Measurements from ENCODE around the gene DEPDC5.
"Not testable (repeated sequence)": the region's sequence is repeated elsewhere in the genome, so short reads cannot be mapped to it uniquely, and the experiment has no call there.

The DEPDC5 gene

DNA sequence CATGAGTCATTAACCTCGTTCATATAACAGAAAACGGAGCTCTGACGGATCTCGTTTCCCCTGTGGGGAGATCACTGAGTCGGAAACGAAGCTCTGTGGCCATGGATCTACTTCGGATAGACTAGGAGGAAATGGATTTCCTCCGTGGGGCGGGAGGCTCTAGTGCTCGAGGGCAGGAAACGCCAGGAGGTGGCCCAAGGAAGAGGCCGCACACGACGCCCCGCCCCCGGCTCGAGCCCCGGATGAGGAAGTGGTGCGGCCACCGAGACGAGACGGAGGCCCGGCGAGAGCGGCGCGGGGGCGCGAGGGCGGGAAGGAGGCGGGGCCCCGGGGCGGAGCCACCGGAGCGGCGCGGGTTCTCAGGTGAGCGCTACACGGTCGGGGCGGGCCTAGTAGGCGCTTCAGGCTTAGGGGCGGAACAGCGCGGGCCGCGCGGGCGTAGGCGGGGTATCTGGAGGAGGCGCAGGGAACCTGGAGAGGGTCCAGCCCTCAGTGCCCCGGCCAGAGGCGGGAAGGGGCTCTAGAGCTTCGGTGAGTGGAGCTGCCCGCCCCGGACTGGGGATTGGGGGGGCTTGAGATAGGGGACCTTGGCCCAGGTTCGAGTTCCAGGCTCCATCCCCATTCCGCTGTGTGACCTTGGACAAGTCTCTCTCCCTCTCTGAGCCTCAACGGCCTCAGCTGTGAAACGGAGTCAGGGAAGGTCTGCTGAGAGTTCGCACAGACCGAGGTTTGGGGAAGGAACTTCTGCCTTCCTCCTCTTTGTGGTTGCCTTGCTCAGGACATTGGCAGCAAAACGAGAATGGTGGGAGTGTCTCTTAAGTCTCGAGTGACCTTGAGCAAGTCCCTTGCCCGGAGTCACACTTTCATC lies at the start of gene DEPDC5:
Gene DEPDC5, plus strand, starts transcription at position 386 of the 868 bp plus-strand sequence. CDS start 903 bp downstream, outside the sequence.
- DNase-seq (ENCODE audit: low read depth in 2 of 2): peak; percentile 92 to 93

DNA sequence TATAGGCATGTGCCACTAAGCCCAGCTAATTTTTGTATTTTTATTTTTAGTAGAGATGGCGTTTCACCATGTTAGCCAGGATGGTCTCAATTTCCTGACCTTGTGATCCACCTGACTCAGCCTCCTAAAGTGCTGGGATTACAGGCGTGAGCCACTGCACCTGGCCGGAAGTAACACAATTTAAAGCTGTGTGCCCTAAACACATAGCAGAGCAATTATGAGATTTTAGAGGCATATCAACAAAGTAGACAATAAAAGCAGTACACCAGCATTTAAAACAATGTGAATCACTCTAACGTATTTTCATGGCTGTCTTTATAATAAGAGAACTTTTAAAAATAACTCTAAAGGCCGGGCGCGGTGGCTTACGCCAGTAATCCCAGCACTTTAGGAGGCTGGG lies 46.3 kb upstream of the DEPDC5 start:
- no peak for DNase-seq (ENCODE audit: low read depth in 2 of 2)

DNA sequence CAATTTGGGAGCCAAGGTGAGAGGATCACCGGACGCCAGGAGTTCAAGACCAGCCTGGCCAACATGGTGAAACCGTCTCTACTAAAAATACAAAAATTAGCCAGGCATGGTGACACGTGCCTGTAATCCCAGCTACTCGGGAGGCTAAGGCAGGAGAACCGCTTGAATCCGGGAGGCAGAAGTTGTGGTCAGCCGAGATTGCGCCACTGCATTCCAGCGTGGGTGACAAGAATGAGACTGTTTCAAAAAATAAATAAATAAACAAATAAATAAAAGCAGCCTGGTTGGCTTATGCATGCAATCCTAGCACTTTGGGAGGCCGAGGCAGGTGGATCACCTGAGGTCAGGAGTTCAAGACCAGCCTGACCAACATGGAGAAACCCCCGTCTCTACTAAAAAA lies 42.6 kb upstream of the DEPDC5 start:
- not testable (repeated sequence) for DNase-seq (ENCODE audit: low read depth in 2 of 2)

DNA sequence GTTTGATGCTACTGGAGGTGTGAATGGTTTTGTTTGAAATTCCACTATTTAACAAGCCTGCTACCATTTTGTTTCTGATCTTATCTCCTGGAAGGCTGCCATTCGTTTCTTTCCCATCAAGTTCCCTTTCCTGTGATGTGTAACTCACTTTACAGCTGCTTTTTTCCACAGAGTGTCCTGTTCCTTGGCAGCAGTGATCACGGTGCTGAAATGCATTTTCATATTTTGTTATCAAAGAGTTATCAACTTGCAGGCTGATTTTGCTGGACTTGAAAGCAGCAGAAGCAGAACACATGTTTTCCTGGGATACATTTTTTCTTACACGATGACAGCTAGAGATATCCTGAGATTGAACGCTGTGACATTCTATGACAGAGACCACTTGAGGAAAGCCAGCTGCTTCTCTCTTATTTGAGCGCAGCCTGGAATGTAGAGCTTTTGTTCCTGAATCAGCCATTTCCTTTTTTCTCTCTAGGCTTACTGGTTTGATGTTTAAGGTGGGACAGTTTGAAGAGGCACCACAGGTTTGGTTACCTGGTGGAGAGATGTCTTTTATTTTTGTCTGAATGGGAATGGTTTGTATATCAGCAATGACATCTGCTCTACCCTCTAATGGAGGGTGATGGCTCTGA lies 38.6 kb upstream of the DEPDC5 start:
- no peak for DNase-seq (ENCODE audit: low read depth in 2 of 2)

DNA sequence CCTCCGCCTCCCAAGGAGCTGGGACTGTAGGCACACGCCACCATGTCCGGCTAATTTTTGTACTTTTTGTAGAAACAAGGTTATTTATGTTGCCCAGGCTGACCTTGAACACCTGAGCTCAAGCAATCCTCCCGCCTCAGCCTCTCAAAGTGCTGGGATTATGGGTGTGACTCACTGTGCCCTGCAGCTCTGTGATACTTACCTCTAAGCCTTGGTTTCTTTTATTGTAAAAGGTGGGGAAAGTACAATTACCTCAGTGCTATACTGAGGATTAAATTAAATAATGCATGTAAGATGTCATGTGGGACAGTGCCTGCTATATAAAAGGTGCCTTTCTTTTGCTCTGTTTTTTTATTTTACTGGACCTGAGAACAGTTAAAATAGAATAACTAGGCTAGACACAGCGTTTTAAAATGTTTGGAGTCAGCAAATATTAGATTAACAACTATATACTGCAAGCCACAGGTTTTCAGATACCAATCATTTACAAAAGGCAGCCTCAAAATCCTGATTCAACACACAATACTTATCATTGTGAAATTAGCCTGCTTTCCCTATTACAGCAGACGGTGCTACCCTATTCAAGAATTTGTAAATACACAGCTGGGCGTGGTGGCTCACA lies 33.9 kb upstream of the DEPDC5 start:
- no peak for DNase-seq (ENCODE audit: low read depth in 2 of 2)

DNA sequence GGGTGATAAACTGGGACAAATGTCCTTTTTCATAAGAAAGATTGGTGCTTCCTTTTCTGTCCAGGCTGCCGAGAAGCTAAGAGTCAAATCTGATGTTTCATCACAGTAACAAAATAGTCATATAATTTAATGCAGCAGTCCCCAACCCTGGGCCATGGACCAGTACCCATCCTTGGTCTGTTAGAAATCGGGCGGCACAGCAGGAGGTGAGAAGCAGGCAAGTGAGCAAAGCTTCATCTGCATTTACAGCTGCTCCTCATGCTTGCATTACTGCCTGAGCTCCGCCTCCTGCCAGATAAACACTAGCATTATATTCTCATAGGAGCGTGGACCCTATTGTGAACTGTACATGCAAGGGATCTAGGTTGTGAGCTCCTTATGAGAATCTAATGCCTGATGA lies 30.1 kb upstream of the DEPDC5 start:
- DNase-seq (ENCODE audit: low read depth in 2 of 2): no peak

DNA sequence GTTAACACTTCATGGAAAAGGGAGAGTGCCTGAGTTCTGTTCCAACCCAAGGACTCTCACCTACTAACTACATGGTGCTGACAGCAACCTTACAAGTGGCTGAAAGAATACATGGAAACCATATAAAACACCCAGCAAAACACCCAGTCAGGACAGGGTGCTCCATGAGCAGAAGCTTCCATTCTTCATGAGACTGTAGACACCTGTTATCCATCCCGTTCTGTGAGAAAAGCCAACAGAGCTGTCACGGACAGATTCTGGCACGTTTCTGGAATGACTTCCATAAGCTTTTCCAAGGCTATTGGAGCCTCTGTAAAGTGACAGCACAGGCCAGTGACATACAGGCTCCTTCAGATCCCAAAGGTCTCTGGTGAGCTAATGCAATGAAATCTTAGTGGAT lies 27.1 kb upstream of the DEPDC5 start:
- DNase-seq (ENCODE audit: low read depth in 2 of 2): no peak

DNA sequence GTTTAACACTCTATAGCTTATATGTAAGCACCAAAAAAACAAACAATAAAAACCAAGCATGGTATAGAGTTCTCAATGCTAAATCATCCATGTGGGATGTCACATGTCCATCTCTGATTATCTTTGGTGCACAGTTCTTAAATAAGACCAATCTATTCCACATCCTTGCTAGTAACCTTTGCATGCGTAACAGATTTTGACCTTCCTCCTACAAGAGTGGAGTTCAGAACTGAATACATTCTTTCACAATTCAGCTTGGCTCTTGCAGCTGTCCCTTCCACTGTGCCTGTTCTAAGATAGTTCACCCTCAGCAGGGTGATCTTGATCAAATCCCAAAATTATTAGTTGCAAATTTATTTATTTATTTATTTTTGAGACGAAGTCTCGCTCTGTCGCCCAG lies 25.0 kb upstream of the DEPDC5 start:
- DNase-seq (ENCODE audit: low read depth in 2 of 2): no peak

DNA sequence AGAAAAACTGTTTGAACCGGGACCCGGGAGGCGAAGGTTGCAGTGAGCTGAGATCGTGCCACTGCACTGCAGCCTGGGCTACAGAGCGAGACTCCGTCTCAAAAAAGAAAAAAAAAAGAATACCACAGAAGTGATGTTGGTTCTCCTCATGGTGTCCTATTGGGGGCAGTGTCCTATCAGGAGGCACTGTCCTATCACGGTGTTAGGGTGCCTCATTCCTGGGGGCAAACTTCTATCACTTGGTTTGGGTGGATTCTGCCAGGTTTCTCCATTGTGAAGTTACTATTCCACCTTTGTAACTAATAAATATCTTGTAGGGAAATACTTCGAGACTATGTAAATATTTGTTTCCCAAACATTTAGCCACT lies 23.5 kb upstream of the DEPDC5 start:
- DNase-seq (ENCODE audit: low read depth in 2 of 2): no peak

DNA sequence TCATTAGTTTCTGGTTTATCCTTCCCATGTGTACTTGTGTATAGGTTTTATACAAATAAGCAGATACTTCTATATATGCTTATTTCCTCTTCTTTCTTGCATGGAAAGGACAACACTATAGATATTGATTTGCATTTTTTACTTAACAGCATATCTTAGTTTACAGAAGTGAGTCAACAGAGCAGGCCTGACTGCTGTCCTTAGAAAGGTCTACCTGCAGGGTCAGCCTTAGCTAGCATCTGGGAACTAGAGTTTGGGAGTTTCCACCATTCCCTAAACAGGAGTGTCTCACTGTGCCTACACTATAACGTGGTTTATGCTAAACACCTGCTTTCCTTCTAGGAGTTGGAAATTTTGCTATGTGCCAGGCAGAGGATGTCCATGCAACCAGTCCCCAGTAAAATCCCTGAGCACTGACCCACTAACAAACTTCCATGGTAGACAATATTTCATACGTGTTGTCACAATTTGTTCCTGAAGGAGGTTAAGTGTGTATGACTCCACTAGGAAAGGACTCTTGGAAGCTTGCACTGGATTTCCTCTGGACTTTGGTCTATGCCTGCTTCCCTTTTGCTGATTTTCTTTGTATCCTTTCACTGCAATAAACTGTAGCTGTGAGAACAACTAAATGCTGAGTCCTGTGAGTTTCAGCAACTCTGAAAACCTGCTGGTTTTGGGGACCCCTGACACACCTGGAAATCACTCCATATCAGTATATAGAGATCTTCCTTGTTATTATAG lies 21.6 kb upstream of the DEPDC5 start:
- no peak for DNase-seq (ENCODE audit: low read depth in 2 of 2)

DNA sequence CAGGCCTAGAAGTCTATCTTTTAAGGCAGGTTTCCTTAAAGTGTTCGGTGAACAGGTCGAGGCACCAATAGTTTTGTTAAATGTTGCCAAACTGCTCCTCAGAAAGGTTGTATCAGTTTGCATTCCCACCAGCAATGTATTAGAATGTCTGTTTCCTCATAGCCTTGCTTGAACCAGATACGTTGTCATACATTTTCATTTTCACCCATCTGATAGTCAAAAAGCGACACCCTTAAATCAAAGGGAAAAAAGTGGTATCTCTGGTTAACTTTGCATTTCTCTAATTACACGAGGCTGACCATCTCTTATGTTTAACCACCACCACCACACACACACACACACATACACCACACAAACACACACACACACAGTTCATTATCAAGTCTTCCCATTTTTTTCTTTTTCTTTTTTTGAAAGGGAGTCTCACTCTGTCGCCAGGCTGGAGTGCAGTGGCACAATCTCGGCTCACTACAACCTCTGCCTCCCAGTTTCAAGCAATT lies 20.2 kb upstream of the DEPDC5 start:
- no peak for DNase-seq (ENCODE audit: low read depth in 2 of 2)

DNA sequence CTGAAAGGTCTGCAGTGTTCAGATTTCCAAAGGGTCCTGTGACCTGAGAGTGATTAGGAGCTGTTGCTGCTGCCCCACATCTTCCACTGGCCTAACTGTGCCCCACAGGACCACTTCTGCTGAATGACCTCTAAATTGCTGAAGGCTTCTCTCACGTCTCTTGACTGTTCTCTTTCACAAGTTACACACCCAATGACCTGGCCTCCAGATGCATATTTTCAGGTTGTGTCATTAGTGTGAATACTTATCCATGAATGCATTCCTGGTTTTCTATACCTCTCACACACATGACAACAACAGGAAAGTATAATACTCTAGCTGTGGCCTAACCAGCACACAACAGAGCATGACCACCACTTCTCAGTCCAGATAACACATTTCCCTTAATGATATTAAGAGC lies 19.3 kb upstream of the DEPDC5 start:
- no peak for DNase-seq (ENCODE audit: low read depth in 2 of 2)

DNA sequence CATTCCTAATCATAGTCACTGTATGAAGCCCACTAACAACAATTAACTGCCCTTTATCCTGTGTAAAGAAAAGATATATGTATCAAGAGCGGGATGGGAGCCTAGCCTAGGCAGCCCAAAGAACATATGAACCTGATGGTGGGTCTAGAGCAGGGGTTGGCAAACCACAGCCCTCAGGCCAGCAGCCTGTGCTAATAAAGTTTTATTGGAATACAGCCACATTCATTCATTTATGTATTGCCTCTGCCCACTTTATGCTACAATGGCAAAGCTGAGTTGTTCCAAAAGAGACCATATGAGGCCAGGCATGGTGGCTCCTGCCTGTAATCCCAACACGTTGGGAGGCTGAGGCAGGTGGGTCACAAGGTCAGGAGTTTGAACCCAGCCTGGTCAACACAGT lies 17.4 kb upstream of the DEPDC5 start:
- no peak for DNase-seq (ENCODE audit: low read depth in 2 of 2)

DNA sequence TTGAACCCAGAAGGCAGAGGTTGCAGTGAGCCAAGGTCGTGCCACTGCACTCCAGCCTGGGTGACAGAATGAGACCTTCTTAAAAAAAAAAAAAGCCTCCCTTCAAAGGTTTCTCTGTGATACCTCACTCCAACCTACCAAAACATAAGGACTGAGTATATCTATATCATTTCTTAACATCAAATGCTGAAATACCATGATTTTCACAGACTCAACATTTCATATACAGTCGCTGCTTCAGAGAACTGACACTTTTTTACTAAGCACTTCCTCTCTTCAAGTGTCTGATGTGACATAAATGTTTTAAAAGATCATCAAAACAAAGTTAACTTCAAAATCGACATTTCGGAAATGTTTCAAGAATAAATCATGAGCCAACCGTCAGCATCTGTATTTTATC lies 15.9 kb upstream of the DEPDC5 start:
- no peak for DNase-seq (ENCODE audit: low read depth in 2 of 2)

DNA sequence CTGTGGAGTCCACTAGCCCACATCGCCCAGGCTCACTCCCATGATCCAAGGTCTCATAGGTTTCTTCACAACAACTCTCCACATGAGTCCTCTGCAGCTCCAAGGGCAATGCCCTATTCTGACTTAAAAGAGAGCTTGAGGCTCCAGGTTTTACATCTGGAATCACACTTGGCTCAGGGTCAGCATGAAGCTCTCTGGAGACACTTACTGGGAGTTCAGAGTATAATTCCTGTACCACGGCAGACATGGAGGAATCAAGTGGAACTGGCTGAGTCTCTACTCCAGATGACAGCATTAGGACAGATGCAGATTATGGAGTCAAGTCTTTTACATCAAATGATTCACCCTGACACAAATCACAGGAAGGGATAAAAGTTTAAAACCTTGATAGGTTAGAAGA lies 15.3 kb upstream of the DEPDC5 start:
- DNase-seq (ENCODE audit: low read depth in 2 of 2): no peak

DNA sequence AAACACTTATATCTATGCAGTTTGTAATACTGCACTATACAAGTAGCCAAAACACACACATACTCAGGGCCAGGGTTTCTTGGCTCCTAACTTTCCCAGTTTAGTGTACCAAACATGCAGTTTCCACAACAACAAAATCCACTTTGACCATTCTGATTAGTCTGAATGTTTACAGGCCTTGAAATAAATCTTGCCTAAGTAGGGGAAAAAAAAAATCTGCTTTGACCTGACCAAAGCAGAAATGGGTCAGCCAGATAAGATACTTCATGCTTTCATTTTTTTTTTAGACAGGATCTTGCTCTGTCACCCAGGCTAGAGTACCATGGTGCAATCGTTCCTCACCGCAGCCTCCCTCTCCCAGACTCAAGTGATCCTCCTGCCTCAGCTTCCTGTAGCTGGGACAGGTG lies 14.0 kb upstream of the DEPDC5 start:
- no peak for DNase-seq (ENCODE audit: low read depth in 2 of 2)

DNA sequence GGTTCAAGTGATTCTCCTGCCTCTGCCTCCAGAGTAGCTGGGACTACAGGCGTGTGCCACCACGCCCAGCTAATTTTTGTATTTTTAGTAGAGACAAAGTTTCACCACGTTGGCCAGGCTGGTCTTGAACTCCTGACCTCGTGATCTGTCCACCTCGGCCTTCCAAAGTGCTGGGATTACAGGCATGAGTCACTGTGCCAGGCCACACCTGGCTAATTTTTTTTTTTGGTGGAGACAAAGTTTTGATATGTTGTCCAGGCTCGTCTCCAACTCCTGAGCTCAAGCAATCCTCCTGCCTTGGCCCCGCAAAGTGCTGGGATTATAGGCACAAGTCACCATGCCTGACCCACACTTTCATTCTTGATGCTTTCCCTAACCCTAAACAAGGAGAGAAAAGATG lies 13.5 kb upstream of the DEPDC5 start:
- not testable (repeated sequence) for DNase-seq (ENCODE audit: low read depth in 2 of 2)

DNA sequence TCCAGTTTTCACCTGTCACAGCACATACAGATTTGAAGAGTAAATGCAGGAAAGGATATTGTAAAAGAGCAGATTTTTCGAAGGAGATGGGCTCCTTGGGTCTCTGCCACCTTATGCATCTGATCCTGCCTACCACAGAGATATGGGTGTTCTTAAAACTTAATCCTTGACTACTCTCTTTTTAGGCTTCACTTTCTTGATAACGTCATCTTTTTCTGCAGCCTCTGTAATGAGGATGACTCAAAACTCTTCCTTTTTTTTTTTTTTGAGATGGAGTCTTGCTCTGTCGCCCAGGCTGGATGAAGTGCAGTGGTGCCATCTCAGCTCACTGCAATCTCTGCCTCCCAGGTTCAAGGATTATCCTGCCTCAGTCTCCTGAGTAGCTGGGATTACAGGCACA lies 11.7 kb upstream of the DEPDC5 start:
- no peak for DNase-seq (ENCODE audit: low read depth in 2 of 2)

DNA sequence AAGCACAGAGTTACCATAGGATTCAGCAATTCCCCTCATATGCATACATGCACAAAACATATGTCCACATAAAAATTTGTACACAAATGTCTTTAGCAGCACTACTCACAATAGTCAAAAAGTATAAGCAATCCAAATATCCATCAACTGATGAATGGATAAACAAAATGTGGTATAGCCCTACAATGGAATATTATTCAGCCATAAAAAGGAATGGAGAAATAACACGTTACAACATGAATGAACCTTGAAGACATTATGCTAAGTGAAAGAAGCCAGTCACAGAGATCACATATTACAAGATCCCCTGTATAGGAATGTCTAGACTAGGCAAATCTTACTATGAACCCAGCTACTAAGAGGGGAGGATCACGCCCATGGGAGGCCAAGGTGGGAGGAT lies 11.1 kb upstream of the DEPDC5 start:
- DNase-seq (ENCODE audit: low read depth in 2 of 2): no peak

DNA sequence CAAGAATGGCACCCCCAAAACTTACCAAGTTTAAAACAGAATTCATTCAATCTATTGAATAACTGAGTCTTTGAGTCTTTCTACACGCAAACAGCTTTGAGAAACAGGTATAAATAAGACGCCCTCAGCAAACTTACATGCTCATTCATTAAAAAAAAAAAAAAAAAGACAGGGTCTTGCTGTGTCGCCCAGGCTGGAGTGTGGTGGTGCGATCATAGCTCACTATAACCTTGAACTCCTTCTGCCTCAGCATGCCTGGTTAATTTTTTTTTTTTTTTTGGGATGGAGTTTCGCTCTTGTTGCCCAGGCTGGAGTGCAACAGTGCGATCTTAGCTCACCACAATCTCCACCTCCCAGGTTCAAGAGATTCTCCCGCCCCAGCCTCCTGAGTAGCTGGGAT lies 9.9 kb upstream of the DEPDC5 start:
- DNase-seq (ENCODE audit: low read depth in 2 of 2): no peak

DNA sequence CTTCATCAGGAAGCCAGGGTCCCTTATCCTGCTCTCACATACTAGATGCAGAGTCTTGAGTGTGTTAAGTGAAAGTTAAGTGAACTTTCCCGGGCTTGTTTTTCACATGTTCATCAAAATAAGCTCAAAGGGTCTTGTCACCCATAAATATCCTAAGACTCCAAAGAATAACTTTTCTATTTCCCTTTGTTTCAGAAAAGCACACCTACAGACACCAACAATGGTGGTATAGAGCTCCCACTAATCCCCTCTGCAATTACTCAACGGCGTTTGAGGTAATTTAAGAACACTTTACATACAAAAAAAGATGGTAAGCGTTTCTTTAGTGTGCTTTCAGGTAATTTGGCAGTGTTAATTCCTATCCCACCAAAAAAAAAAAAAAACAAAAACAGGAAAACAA lies 6.4 kb upstream of the DEPDC5 start:
- no peak for DNase-seq (ENCODE audit: low read depth in 2 of 2)

DNA sequence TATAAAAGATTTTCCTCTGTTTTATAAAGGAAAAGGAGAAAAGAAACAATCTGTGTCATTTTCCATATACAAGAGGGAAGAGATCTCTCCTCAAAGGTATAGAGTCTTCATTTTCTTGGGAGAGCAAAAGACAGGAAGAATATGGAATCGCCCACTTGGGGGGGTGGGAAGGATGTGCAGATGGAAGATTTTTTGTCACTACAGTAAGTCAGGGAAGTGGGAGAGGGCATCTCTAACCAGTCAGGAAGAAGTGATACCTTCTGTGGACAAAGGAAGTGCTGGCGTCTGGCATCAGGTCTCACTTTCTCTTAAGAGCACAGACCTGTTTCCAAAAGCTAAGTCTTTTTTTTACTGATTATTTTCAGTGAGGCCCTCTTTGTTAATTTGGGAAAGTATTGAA lies 5.3 kb upstream of the DEPDC5 start:
- no peak for DNase-seq (ENCODE audit: low read depth in 2 of 2)

All from stimulated activated CD8-positive, alpha-beta memory T cell treated with anti-CD3 and anti-CD28 coated beads, Interleukin-2, amount 100 ng/mL, for 1 hour (primary cell).